ENCODE results near the gene TSHZ2. TPM values are rescaled to one million over a fixed set of nuclear protein-coding genes. Genes with fewer than 3 reads are reported as not detected.

The TSHZ2 gene
- total and polyA plus RNA-seq, 9 of the 15 experiments (the other 6 are each of a cell fraction or from before 2014, with no cell fraction given) = 0.03 to 0.20 (median 0.05) TPM; not detected in 4

DNA sequence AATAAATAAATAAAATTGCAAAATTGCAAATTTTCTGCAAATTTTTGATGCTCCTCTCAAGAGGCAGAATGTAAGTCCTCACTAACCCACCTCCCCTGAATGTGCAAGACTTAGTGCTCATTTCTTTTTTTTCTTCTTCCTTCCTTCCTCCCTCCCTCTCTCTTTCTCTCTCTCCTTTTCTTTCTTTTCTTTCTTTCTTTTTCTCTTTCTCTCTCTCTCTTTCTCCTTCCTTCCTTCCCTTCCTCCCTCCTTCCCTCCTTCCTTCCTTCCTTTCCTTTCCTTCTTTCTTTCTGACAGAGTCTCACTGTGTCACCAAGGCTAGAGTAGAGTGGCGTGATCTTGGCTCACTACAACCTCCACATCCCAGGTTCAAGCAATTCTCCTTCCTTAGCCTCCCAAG is 561.3 kb downstream of the TSHZ2 start:
- no peak overlapping the region for H2AFZ ChIP-seq (ENCODE audit: low read depth, low read length)
- intact Hi-C loops (cut with micrococcal nuclease) = no loop called here
- H3K4me1 ChIP-seq (replicated peaks in 1 of 2; ENCODE audit: control insufficient read depth in 2 of 2, insufficient read depth in 2 of 2, low read length in 2 of 2) = no peaks in the 10 kb centered on the region
- H3K36me3 ChIP-seq (ENCODE audit: control insufficient read depth, insufficient read depth, low read length) = no peaks in the 10 kb centered on the region
- H3K79me2 ChIP-seq (ENCODE audit: control insufficient read depth, insufficient read depth, low read length) = no peaks in the 10 kb centered on the region
- no peak for DNase-seq (ENCODE audit: extremely low read depth in 1 of 4, low spot score in 3 of 4)
- POLR2A ChIA-PET = no interaction called here
- H3K27me3 ChIP-seq (ENCODE audit: control insufficient read depth in 2 of 2, insufficient read depth in 2 of 2, low read length in 2 of 2) = peaks cover 2 to 4% of the 10 kb centered on the region in 2 experiments; a peak in 4 of 5 replicates
- H3K9ac ChIP-seq (ENCODE audit: insufficient read depth in 1 of 2, low read depth in 2 of 2, low read length in 2 of 2) = no peak overlapping the region
- no peak overlapping the region for H3K27ac ChIP-seq (ENCODE audit: extremely low read depth, low read depth, low read length)
- no peak for FAIRE-seq
- no peaks in the 10 kb centered on the region for H4K20me1 ChIP-seq (replicated peaks; ENCODE audit: control insufficient read depth, insufficient read depth, low read length)
- in situ Hi-C loops (cut with MboI) = no loop called here
- no peak overlapping the region for H3K4me2 ChIP-seq (ENCODE audit: insufficient read depth, low read length)
- CTCF ChIA-PET (ENCODE audit: low intra/inter-chr PET ratio) = interaction anchor here (0.6 kb wide), 1 partner anchor 197 kb away, joined by 3 read pairs; no protein-coding TSS in a partner anchor
- no TSS peak for BruUV-seq (replicated peaks)
- TF ChIP-seq GTF2F1 (IDR thresholded peaks at IDR 0.05; ENCODE audit: low read depth, low read length) (no peak), RBBP5 (IDR thresholded peaks at IDR 0.05; ENCODE audit: borderline replicate concordance, insufficient read depth, low read length, poor library complexity, severe bottlenecking) (no peak), C11orf30 (IDR thresholded peaks at IDR 0.05; ENCODE audit: low read depth) (0 out of 2 replicates have a peak, but pooled peaks have one; percentile 45)
- TF ChIP-seq, protein P1, sequence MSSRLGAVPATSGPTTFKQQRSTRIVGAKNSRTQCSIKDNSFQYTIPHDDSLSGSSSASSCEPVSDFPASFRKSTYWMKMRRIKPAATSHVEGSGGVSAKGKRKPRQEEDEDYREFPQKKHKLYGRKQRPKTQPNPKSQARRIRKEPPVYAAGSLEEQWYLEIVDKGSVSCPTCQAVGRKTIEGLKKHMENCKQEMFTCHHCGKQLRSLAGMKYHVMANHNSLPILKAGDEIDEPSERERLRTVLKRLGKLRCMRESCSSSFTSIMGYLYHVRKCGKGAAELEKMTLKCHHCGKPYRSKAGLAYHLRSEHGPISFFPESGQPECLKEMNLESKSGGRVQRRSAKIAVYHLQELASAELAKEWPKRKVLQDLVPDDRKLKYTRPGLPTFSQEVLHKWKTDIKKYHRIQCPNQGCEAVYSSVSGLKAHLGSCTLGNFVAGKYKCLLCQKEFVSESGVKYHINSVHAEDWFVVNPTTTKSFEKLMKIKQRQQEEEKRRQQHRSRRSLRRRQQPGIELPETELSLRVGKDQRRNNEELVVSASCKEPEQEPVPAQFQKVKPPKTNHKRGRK (tag; IDR thresholded peaks at IDR 0.05) = peak; percentile 85
- no CpG with 5 or more reads among the region's 1 CpG for WGBS (ENCODE audit: insufficient coverage, low coverage, missing lambda C conversion rate)
- H3K9me3 ChIP-seq (replicated peaks; ENCODE audit: control insufficient read depth, insufficient read depth, low read depth, low read length) = no peaks in the 10 kb centered on the region
- no peaks in the 10 kb centered on the region for H3K9me1 ChIP-seq (ENCODE audit: control insufficient read depth, insufficient read depth, low read length)
- no peak overlapping the region for H3K4me3 ChIP-seq
- no peak for ATAC-seq
